Ascending aorta (tissue), 2 donors: ENCODE measurements around the gene CEACAM5. TPM values are rescaled to one million over a fixed set of nuclear protein-coding genes. Genes with fewer than 3 reads are reported as not detected.
"Not testable (repeated sequence)": the region's sequence is repeated elsewhere in the genome, so short reads cannot be mapped to it uniquely, and the experiment has no call there.

Experiments used
- DNase-seq, 2 donors: peaks; one replicate each; pipeline ENCODE4 v3.0.0-alpha.2; 2019; ENCODE audit warnings: low spot score in 2 of 2
- H3K27ac ChIP-seq, 2 donors: fragments of 200-600 bp; sonication (generic); one replicate each; pipeline ENCODE4 v1.5.1; 2016 to 2017; ENCODE audit warnings: mild to moderate bottlenecking in 1 of 2
- H3K27me3 ChIP-seq: fragments of 200-600 bp; sonication (generic); one replicate; pipeline ENCODE4 v1.5.1; 2017
- H3K36me3 ChIP-seq, 2 donors: fragments of 200-600 bp; sonication (generic); one replicate each; pipeline ENCODE4 v1.5.1; 2016
- H3K4me1 ChIP-seq, 2 donors: fragments of 200-600 bp; sonication (generic); one replicate each; pipeline ENCODE4 v1.5.1; 2016 to 2017; ENCODE audit warnings: mild to moderate bottlenecking in 1 of 2
- H3K4me3 ChIP-seq, 2 donors: fragments of 200-600 bp; sonication (generic); one replicate each; pipeline ENCODE4 v1.5.1; 2016 to 2017; ENCODE audit warnings: mild to moderate bottlenecking in 1 of 2
- H3K9me3 ChIP-seq, 2 donors: fragments of 200-600 bp; sonication (generic); one replicate each; pipeline ENCODE4 v1.5.1; 2016
- CTCF ChIP-seq, 3 experiments: fragments of 200-600 bp in 2 of 3; fragments of 450-650 bp in 1 of 3; sonication (generic) in 2 of 3; IDR thresholded peaks; one replicate each; pipeline ENCODE4 v1.5.1; 2016 to 2019; ENCODE audit warnings: antibody characterized with exemption in 3 of 3, mild to moderate bottlenecking in 1 of 3, moderate library complexity in 1 of 3
- intact Hi-C: fragments of 100-400 bp; cut with DNase I; formaldehyde crosslinking; loops from one replicate; pipeline ENCODE4 v1.15.1; 2023
- total RNA-seq: library from RNA; depleted of rRNA; stranded (reverse); fragments of >200 nt; gene quantifications from one replicate; pipeline ENCODE4 v1.1.0, GENCODE V29; 2016

Gene CEACAM5
- total RNA-seq, 1 donor from 2014 or later = not detected

DNA sequence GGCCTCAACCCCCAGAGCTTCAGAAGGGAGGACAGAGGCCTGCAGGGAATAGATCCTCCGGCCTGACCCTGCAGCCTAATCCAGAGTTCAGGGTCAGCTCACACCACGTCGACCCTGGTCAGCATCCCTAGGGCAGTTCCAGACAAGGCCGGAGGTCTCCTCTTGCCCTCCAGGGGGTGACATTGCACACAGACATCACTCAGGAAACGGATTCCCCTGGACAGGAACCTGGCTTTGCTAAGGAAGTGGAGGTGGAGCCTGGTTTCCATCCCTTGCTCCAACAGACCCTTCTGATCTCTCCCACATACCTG lies 969 bp upstream of the CEACAM5 start:
- no peak for TF ChIP-seq CTCF (IDR thresholded peaks at IDR 0.05)
- no peaks in the 10 kb centered on the region for H3K9me3 ChIP-seq
- no peaks in the 10 kb centered on the region for H3K4me1 ChIP-seq
- no peak overlapping the region for H3K4me3 ChIP-seq
- H3K27ac ChIP-seq = no peak overlapping the region
- intact Hi-C loops = no loop called here
- H3K36me3 ChIP-seq = no peaks in the 10 kb centered on the region
- no peaks in the 10 kb centered on the region for H3K27me3 ChIP-seq
- DNase-seq = no peak

GRCh38 chr19:41707871-41708371 lies 505 bp upstream of the CEACAM5 start:
- Histone ChIP-seq H3K27ac (no peak overlapping the region), H3K4me1 (no peaks in the 10 kb centered on the region), H3K27me3 (no peaks in the 10 kb centered on the region), H3K9me3 (no peaks in the 10 kb centered on the region), H3K4me3 (no peak overlapping the region), H3K36me3 (no peaks in the 10 kb centered on the region)
- TF ChIP-seq CTCF (IDR thresholded peaks at IDR 0.05) = no peak
- no peak for DNase-seq
- intact Hi-C loops = no loop called here

GRCh38 chr19:41709516-41709915 lies 1.1 kb downstream of the CEACAM5 start:
- H3K27me3 ChIP-seq, DNase-seq: not testable (repeated sequence)

GRCh38 chr19:41709951-41710645 lies 1.7 kb downstream of the CEACAM5 start:
- no peaks in the 10 kb centered on the region for H3K36me3 ChIP-seq
- no peak for TF ChIP-seq CTCF (IDR thresholded peaks at IDR 0.05)
- H3K27me3 ChIP-seq = no peaks in the 10 kb centered on the region
- H3K27ac ChIP-seq = no peak overlapping the region
- H3K4me1 ChIP-seq = no peaks in the 10 kb centered on the region
- DNase-seq = no peak
- H3K9me3 ChIP-seq = no peaks in the 10 kb centered on the region
- intact Hi-C loops = no loop called here
- H3K4me3 ChIP-seq = no peak overlapping the region

More at GRCh38 chr19:41709516-41709915, 1.1 kb downstream of the CEACAM5 start:
- H3K4me1 ChIP-seq, H3K27ac ChIP-seq, intact Hi-C loops, H3K9me3 ChIP-seq, H3K4me3 ChIP-seq, H3K36me3 ChIP-seq: not testable (repeated sequence)

DNA sequence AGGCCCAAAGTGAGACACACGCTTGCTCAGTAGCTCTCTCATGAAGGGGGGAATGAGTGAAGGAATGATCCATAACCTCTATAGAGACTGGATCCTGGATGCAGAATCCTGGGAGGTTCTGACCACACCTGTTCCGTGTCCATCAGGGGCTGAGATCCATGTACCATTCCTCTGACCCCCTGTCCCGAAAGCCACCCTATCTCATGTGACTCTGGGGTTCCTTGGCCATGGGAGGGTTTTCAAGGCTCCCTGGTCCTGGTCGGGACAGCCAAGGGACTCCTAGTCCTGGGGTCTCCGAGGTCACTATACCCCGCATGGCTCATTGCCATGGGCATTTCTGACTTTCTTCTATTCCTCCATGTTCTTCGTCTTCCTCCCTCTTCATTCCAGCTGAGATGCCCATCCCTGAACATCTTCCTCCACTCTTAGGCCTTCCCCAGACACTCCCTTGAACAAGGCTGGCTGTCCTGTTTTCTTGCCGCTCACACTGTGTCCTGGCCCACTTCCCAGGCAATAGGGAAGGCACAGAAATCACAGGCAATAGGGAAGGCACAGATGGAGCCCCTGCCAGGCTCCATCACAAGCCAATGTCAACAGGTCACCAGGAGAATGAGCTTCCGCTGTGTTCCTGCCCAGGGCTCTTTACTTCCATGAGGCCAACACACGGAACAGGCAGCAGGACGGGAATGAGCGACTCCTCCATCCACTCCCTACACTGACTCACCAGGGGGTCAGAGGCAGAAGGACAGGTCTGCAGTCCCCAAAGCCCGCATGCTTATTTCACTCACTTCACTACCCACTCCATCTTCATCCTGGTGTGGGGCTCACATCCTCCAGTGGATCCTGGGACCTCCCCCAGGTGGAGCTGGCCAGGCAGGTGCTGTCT lies 3.2 kb downstream of the CEACAM5 start:
- Histone ChIP-seq H3K4me1 (no peaks in the 10 kb centered on the region), H3K4me3 (no peak overlapping the region), H3K9me3 (no peaks in the 10 kb centered on the region), H3K36me3 (no peaks in the 10 kb centered on the region), H3K27me3 (no peaks in the 10 kb centered on the region), H3K27ac (no peak overlapping the region)
- no peak for DNase-seq
- intact Hi-C loops = no loop called here
- no peak for TF ChIP-seq CTCF (IDR thresholded peaks at IDR 0.05)

DNA sequence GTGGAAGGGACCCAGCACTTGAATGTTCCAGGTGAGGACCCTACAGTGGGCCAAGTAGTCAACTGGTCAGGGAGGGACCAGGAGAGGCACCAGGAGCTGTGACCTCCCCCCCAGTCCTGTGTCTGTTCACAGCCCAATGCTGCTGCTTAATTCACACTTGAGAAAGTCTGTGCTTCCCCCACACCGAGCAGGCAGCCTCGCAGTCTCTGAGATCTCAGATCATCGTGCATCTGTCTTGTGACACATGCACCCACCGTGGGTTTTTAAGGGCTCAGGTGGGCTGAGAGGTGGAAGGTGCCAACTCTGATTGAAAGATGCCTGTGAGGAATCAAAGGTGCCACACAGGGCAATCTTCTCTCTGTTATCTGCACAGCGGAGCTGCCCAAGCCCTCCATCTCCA lies 6.2 kb downstream of the CEACAM5 start:
- intact Hi-C loops = no loop called here
- Histone ChIP-seq H3K36me3 (no peaks in the 10 kb centered on the region), H3K9me3 (no peaks in the 10 kb centered on the region), H3K27ac (no peak overlapping the region), H3K4me1 (no peaks in the 10 kb centered on the region), H3K27me3 (no peaks in the 10 kb centered on the region), H3K4me3 (no peak overlapping the region)
- no peak for TF ChIP-seq CTCF (IDR thresholded peaks at IDR 0.05)
- DNase-seq = no peak
